Measurements from ENCODE around the gene MAP3K13. TPM values are rescaled to one million over a fixed set of nuclear protein-coding genes. Genes with fewer than 3 reads are reported as not detected.

Gene MAP3K13
- total RNA-seq, 1 experiment from 2014 or later, result 4.4 TPM

DNA sequence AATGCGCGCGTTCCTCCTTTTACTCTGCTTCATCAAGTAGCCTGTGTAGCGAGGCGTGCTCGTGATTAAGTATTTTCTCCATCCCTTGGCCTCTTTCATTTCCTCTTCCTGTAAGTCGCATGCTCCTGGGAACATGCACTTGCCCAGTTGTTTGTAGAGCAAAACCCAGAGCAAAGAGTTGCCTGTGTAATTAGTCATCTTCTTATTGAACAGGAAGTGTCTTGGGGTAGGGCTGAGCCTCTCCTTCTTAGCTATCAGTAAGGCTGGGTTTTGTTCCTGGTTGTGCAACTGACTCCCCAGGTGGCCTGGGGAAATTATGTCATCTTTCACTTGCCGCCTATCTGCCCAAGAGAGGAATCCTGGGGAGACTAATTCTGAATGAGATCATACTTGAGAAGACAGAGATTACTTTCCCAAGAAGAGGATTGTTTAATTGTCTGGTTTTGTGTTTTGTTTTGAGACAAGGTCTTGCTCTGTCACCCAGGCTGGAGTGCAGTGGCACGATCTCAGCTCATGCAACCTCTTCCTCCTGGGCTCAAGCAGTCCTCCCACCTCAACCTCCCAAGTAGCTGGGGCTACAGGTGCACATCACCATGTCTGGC is 174.5 kb downstream of the MAP3K13 start:
- DNase-seq (ENCODE audit: low spot score), result no peak

More for the DNA sequence above, 174.5 kb downstream of the MAP3K13 start:
- in situ Hi-C loops (cut with HindIII; ENCODE audit: low sequenced_read_pairs), result no loop called here

Other genes starting within 250 kb of the MAP3K13 start
- 0.06 TPM in 1 of 2 replicates, not detected in the other for gene C3orf70, start 210.1 kb upstream of the MAP3K13 start, total RNA-seq (2014; rRNA removed; shearing (Covaris generic))
- gene EHHADH, start 109.1 kb upstream of the MAP3K13 start, total RNA-seq (2014; rRNA removed; shearing (Covaris generic)), result 0.31 TPM in 1 of 2 replicates, not detected in the other
- 17.2 and 29.2 TPM in 2 replicates for gene TMEM41A, start 135.9 kb downstream of the MAP3K13 start, total RNA-seq (2014; rRNA removed; shearing (Covaris generic))
- not detected in 2 replicates for gene LIPH, start 189.5 kb downstream of the MAP3K13 start, total RNA-seq (2014; rRNA removed; shearing (Covaris generic))
- 8.5 and 25.4 TPM in 2 replicates for gene SENP2, start 223.2 kb downstream of the MAP3K13 start, total RNA-seq (2014; rRNA removed; shearing (Covaris generic))

Data from G401 (cell line).